Mucosa of descending colon (tissue), 3 donors: ENCODE measurements around the gene EPHA2. TPM values are rescaled to one million over a fixed set of nuclear protein-coding genes. Genes with fewer than 3 reads are reported as not detected.
"Not testable (repeated sequence)": the region's sequence is repeated elsewhere in the genome, so short reads cannot be mapped to it uniquely, and the experiment has no call there.

Experiments
- ATAC-seq: fragments of 200-7000 bp; cut with Tn5 transposase; one replicate; pipeline ENCODE4 v1.9.1; 2020; ENCODE audit warnings: mild to moderate bottlenecking, moderate library complexity
- DNase-seq, 3 donors: peaks; one replicate each; pipeline ENCODE4 v3.0.0-alpha.2; 2020
- H3K36me3 ChIP-seq: fragments of 200-600 bp; one replicate; pipeline ENCODE4 v1.8.0; 2021; ENCODE audit warnings: low read depth, mild to moderate bottlenecking
- H3K4me1 ChIP-seq: fragments of 200-600 bp; one replicate; pipeline ENCODE4 v1.8.0; 2021; ENCODE audit warnings: low read depth, mild to moderate bottlenecking
- H3K4me3 ChIP-seq: fragments of 200-600 bp; one replicate; pipeline ENCODE4 v1.8.0; 2021; ENCODE audit warnings: mild to moderate bottlenecking
- H3K9me3 ChIP-seq: fragments of 200-600 bp; one replicate; pipeline ENCODE4 v1.8.0; 2021; ENCODE audit warnings: mild to moderate bottlenecking
- CTCF ChIP-seq: fragments of 200-600 bp; IDR thresholded peaks from one replicate; pipeline ENCODE4 v1.8.0; 2022; ENCODE audit warnings: antibody characterized with exemption, mild to moderate bottlenecking
- intact Hi-C, 2 donors: fragments of 100-400 bp; cut with DNase I in 1 of 2; cut with micrococcal nuclease in 1 of 2; formaldehyde crosslinking; loops; one replicate each; pipeline versions ENCODE4 v1.11.0 to v1.11.1; 2022; cut with DNase I, micrococcal nuclease
- total RNA-seq, 3 donors: library from RNA; stranded (reverse); fragmentation: NEBNext Ultra II Directional in 2 of 3; extraction: Animal tissue kit (Norgen Biotek cat#: 25700) in 2 of 3; gene quantifications; one replicate each; pipeline versions ENCODE4 v1.2.1 to v1.2.4, GENCODE V29; 2021 to 2023
- donor health status: DM: no; HTN: no; CAD: no; lungs with moderate emphysema.
- donor health status: DM: no; HTN: no; CAD: no.
- donor health status: DM: no; HTN: yes; CAD: no.

EPHA2 gene
- total RNA-seq, 3 donors from 2014 or later: 36.8 to 43.5 (median 43.5) TPM

- H3K9me3 ChIP-seq: peaks cover 9% of the 10 kb centered on the region
- no peak overlapping the region for H3K4me3 ChIP-seq
- no peak for ATAC-seq
- DNase-seq: no peak
- no peaks in the 10 kb centered on the region for H3K36me3 ChIP-seq
- no peak for TF ChIP-seq CTCF
- intact Hi-C loops: no loop called here
- no peaks in the 10 kb centered on the region for H3K4me1 ChIP-seq
These were observed 43.0 kb downstream of the EPHA2 start for GRCh38 chr1:16112596-16113555.

- H3K36me3 ChIP-seq: no peaks in the 10 kb centered on the region
- TF ChIP-seq CTCF: no peak
- peak; percentile 37 for ATAC-seq
- peaks cover 10% of the 10 kb centered on the region for H3K9me3 ChIP-seq
- H3K4me3 ChIP-seq: no peak overlapping the region
- no peaks in the 10 kb centered on the region for H3K4me1 ChIP-seq
- intact Hi-C loops: no loop called here
- DNase-seq: peak in 1 of 3 donors; percentile 10
These were observed 43.9 kb downstream of the EPHA2 start for GRCh38 chr1:16111771-16112595.

- intact Hi-C loops: no loop called here
- Histone ChIP-seq H3K36me3 (no peaks in the 10 kb centered on the region), H3K4me1 (no peaks in the 10 kb centered on the region), H3K9me3 (peaks cover 10% of the 10 kb centered on the region), H3K4me3 (no peak overlapping the region)
- DNase-seq: no peak
- no peak for TF ChIP-seq CTCF
- no peak for ATAC-seq
These were observed 45.0 kb downstream of the EPHA2 start for GRCh38 chr1:16110884-16111283.

- intact Hi-C loops: no loop called here
- DNase-seq (no peak), ATAC-seq (no peak)
- no peaks in the 10 kb centered on the region for H3K36me3 ChIP-seq
- peaks cover 10% of the 10 kb centered on the region for H3K9me3 ChIP-seq
- no peak overlapping the region for H3K4me3 ChIP-seq
- H3K4me1 ChIP-seq: no peaks in the 10 kb centered on the region
- TF ChIP-seq CTCF: no peak
These were observed 45.4 kb downstream of the EPHA2 start for GRCh38 chr1:16110456-16110855.

GRCh38 chr1:16109571-16109970, 46.3 kb downstream of the EPHA2 start:
- ATAC-seq (no peak), DNase-seq (no peak)
- H3K4me3 ChIP-seq: no peak overlapping the region
- H3K36me3 ChIP-seq: no peaks in the 10 kb centered on the region
- intact Hi-C loops: no loop called here
- H3K9me3 ChIP-seq: peaks cover 10% of the 10 kb centered on the region
- no peaks in the 10 kb centered on the region for H3K4me1 ChIP-seq
- TF ChIP-seq CTCF: no peak

GRCh38 chr1:16107039-16107438, 48.8 kb downstream of the EPHA2 start:
- intact Hi-C loops, H3K4me1 ChIP-seq, ATAC-seq: not testable (repeated sequence)

More at GRCh38 chr1:16107039-16107438, 48.8 kb downstream of the EPHA2 start:
- not testable (repeated sequence) for H3K4me3 ChIP-seq, DNase-seq, H3K36me3 ChIP-seq
- H3K9me3 ChIP-seq: peaks cover 10% of the 10 kb centered on the region
